IMR-90 (cell line): Measurements from ENCODE around the gene CTBP2. TPM values are rescaled to one million over a fixed set of nuclear protein-coding genes. Genes with fewer than 3 reads are reported as not detected.

Experiments
- ATAC-seq: fragments of 200-7000 bp; cut with Tn5 transposase; 2 replicates; pipeline ENCODE4 v1.9.1; 2020; ENCODE audit warnings: low read depth, mild to moderate bottlenecking, moderate library complexity
- BruUV-seq: library from RNA; stranded (reverse); fragments of 400-500 nt; replicated peaks from 2 replicates; lab custom pipeline; 2021; lab: Mats Ljungman, UMichigan
- CTCF ChIA-PET: fragments of 300-600 bp; formaldehyde crosslinking; extraction: SDS; loops from one replicate; lab custom pipeline; 2021; ENCODE audit warnings: antibody characterized with exemption; lab: Yijun Ruan, JAX
- POLR2A ChIA-PET: fragments of 300-600 bp; sonication (Branson Sonifier 250); formaldehyde crosslinking; loops from one replicate; lab custom pipeline; 2022; ENCODE audit warnings: antibody characterized with exemption; ENCODE audit not compliant: unreplicated experiment; lab: Charles Lee
- DNase-seq: peaks from one replicate; pipeline ENCODE4 v3.0.0; 2013
- H2AFZ ChIP-seq: replicated peaks from 2 replicates; pipeline ENCODE3; 2013; ENCODE audit warnings: low read length, mild to moderate bottlenecking; ENCODE audit not compliant: poor library complexity
- H2AK5ac ChIP-seq: 2 replicates; pipeline ENCODE4 v1.6.1; 2013; ENCODE audit warnings: low read depth, low read length, inconsistent platforms
- H2AK9ac ChIP-seq: replicated peaks from 2 replicates; pipeline ENCODE3; 2013; ENCODE audit warnings: mild to moderate bottlenecking, low read depth, low read length, moderate library complexity; ENCODE audit not compliant: poor library complexity
- H2BK120ac ChIP-seq: 2 replicates; pipeline ENCODE4 v1.6.1; 2013; ENCODE audit warnings: low read depth, low read length, inconsistent platforms
- H2BK15ac ChIP-seq: 3 replicates; pipeline ENCODE4 v1.6.1; 2013; ENCODE audit warnings: low read depth, low read length, inconsistent platforms
- H2BK20ac ChIP-seq: 2 replicates; pipeline ENCODE4 v1.6.1; 2013; ENCODE audit warnings: low read depth, mild to moderate bottlenecking, inconsistent platforms, low read length, moderate library complexity
- H2BK5ac ChIP-seq: 2 replicates; pipeline ENCODE4 v1.6.1; 2013; ENCODE audit warnings: mild to moderate bottlenecking, low read depth, low read length, inconsistent platforms; ENCODE audit not compliant: poor library complexity, severe bottlenecking
- H3K14ac ChIP-seq: replicated peaks from 2 replicates; pipeline ENCODE4 v1.6.1; 2013; ENCODE audit warnings: low read depth, low read length, inconsistent platforms
- H3K18ac ChIP-seq: 2 replicates; pipeline ENCODE4 v1.6.1; 2013; ENCODE audit warnings: low read depth, low read length, control low read depth
- H3K23ac ChIP-seq: 2 replicates; pipeline ENCODE4 v1.6.1; 2013; ENCODE audit warnings: low read depth, low read length, inconsistent platforms
- H3K27ac ChIP-seq: 2 replicates; pipeline ENCODE4 v1.5.1; 2013; ENCODE audit warnings: mild to moderate bottlenecking, control low read depth, low read length; ENCODE audit not compliant: insufficient read depth
- H3K27me3 ChIP-seq: 2 replicates; pipeline ENCODE4 v1.6.1; 2013; ENCODE audit warnings: low read length; ENCODE audit not compliant: control insufficient read depth, insufficient read depth
- H3K36me3 ChIP-seq: 2 replicates; pipeline ENCODE4 v1.6.1; 2013; ENCODE audit warnings: low read length, mixed read lengths; ENCODE audit not compliant: control insufficient read depth, insufficient read depth
- H3K4ac ChIP-seq: 2 replicates; pipeline ENCODE4 v1.6.1; 2013; ENCODE audit warnings: low read depth, low read length, inconsistent platforms
- H3K4me1 ChIP-seq: 2 replicates; pipeline ENCODE4 v1.6.1; 2013; ENCODE audit warnings: low read length, mixed read lengths; ENCODE audit not compliant: control insufficient read depth, insufficient read depth
- H3K4me2 ChIP-seq: 2 replicates; pipeline ENCODE4 v1.6.1; 2013; ENCODE audit warnings: low read depth, mild to moderate bottlenecking, control low read depth, low read length, moderate library complexity
- H3K4me3 ChIP-seq: 2 replicates; pipeline ENCODE4 v1.5.1; 2013; ENCODE audit warnings: low read depth, mild to moderate bottlenecking, control low read depth, low read length, moderate library complexity; ENCODE audit not compliant: insufficient read depth
- H3K56ac ChIP-seq: 2 replicates; pipeline ENCODE4 v1.6.1; 2013; ENCODE audit warnings: low read length, inconsistent platforms; ENCODE audit not compliant: insufficient read depth; ENCODE audit errors: extremely low read depth
- H3K79me1 ChIP-seq, 2 experiments: 2 replicates each; pipeline ENCODE4 v1.6.1; 2013; ENCODE audit warnings: low read length in 2 of 2, inconsistent platforms in 1 of 2, low read depth in 1 of 2
- H3K9ac ChIP-seq: 2 replicates; pipeline ENCODE4 v1.6.1; 2013; ENCODE audit warnings: low read depth, low read length, control low read depth
- H3K9me1 ChIP-seq: 2 replicates; pipeline ENCODE4 v1.6.1; 2013; ENCODE audit warnings: low read length, inconsistent platforms; ENCODE audit not compliant: insufficient read depth
- H3K9me3 ChIP-seq: 2 replicates; pipeline ENCODE4 v1.6.1; 2013; ENCODE audit warnings: low read length; ENCODE audit not compliant: control insufficient read depth, insufficient read depth
- H4K20me1 ChIP-seq: 2 replicates; pipeline ENCODE4 v1.6.1; 2013; ENCODE audit warnings: low read length, inconsistent platforms; ENCODE audit not compliant: insufficient read depth
- H4K5ac ChIP-seq: 2 replicates; pipeline ENCODE4 v1.6.1; 2013; ENCODE audit warnings: mild to moderate bottlenecking, low read depth, low read length, control low read depth
- H4K8ac ChIP-seq, 2 experiments: 2 replicates each; pipeline ENCODE4 v1.6.1; 2013; ENCODE audit warnings: low read depth in 2 of 2, low read length in 2 of 2, control low read depth in 1 of 2, inconsistent platforms in 1 of 2
- H4K91ac ChIP-seq: 2 replicates; pipeline ENCODE4 v1.6.1; 2013; ENCODE audit warnings: low read depth, low read length, inconsistent platforms; ENCODE audit not compliant: insufficient read depth
- BHLHE40 ChIP-seq: fragments of 150-350 bp; IDR thresholded peaks from 2 replicates; pipeline ENCODE4 v1.6.1; 2016; ENCODE audit warnings: mild to moderate bottlenecking, low read depth, low read length
- CEBPB ChIP-seq: IDR thresholded peaks from 2 replicates; pipeline ENCODE4 v1.6.1; 2012; ENCODE audit warnings: low read depth, low read length, improper control_type of control experiment
- CHD1 ChIP-seq: IDR thresholded peaks from 2 replicates; pipeline ENCODE4 v1.6.1; 2012; ENCODE audit warnings: low read depth, low read length, improper control_type of control experiment
- CTCF ChIP-seq: conservative IDR thresholded peaks from 2 replicates; pipeline ENCODE4 v1.5.1; 2012; ENCODE audit warnings: mild to moderate bottlenecking, low read depth, low read length, improper control_type of control experiment
- ELK1 ChIP-seq: fragments of 150-350 bp; IDR thresholded peaks from 2 replicates; pipeline ENCODE4 v1.6.1; 2016; ENCODE audit warnings: low read depth, mild to moderate bottlenecking, low read length, moderate library complexity, borderline replicate concordance
- FOS ChIP-seq: fragments of 150-350 bp; IDR thresholded peaks from 2 replicates; pipeline ENCODE4 v1.6.1; 2016; ENCODE audit warnings: low read depth, low read length
- MAFK ChIP-seq: IDR thresholded peaks from 2 replicates; pipeline ENCODE4 v1.6.1; 2012; ENCODE audit warnings: low read depth, low read length, improper control_type of control experiment
- MAZ ChIP-seq: IDR thresholded peaks from 2 replicates; pipeline ENCODE4 v1.6.1; 2012; ENCODE audit warnings: low read depth, mild to moderate bottlenecking, low read length, improper control_type of control experiment, moderate library complexity, borderline replicate concordance
- MXI1 ChIP-seq: IDR thresholded peaks from 2 replicates; pipeline ENCODE4 v1.6.1; 2012; ENCODE audit warnings: low read depth, mild to moderate bottlenecking, low read length, moderate library complexity, borderline replicate concordance
- NFE2L2 ChIP-seq: fragments of 150-350 bp; IDR thresholded peaks from 2 replicates; pipeline ENCODE4 v1.6.1; 2016; ENCODE audit warnings: low read depth, mild to moderate bottlenecking, low read length
- POLR2A ChIP-seq: IDR thresholded peaks from 2 replicates; pipeline ENCODE4 v1.6.1; 2012; ENCODE audit warnings: mild to moderate bottlenecking, low read depth, low read length
- RAD21 ChIP-seq: IDR thresholded peaks from 2 replicates; pipeline ENCODE4 v1.6.1; 2012; ENCODE audit warnings: low read length, improper control_type of control experiment
- RCOR1 ChIP-seq: IDR thresholded peaks from 2 replicates; pipeline ENCODE4 v1.6.1; 2012; ENCODE audit warnings: mild to moderate bottlenecking, low read length, improper control_type of control experiment; ENCODE audit not compliant: insufficient replicate concordance
- RFX5 ChIP-seq: IDR thresholded peaks from 2 replicates; pipeline ENCODE4 v1.8.0; 2012; ENCODE audit warnings: low read depth, mild to moderate bottlenecking, low read length, moderate library complexity
- SMC3 ChIP-seq: fragments of 150-350 bp; IDR thresholded peaks from 2 replicates; pipeline ENCODE4 v1.6.1; 2016; ENCODE audit warnings: low read depth, mild to moderate bottlenecking, antibody characterized with exemption, low read length, moderate library complexity
- USF2 ChIP-seq: fragments of 150-350 bp; IDR thresholded peaks from 2 replicates; pipeline ENCODE4 v1.6.1; 2017; ENCODE audit warnings: mild to moderate bottlenecking, antibody characterized with exemption, low read length, low read depth
- WGBS, 2 experiments: methylation state at CpG; one replicate each; pipeline versions ENCODE4 v1.1.5 to v1.1.7; 2013; ENCODE audit warnings: missing lambda C conversion rate in 2 of 2; ENCODE audit not compliant: insufficient read length in 1 of 2; ENCODE audit errors: extremely low coverage in 2 of 2; 5-methylcytosine and 5-hydroxymethylcytosine counted together
- dilution Hi-C: fragments of 300-500 bp; cut with HindIII; formaldehyde crosslinking; loops from one replicate; pipeline ENCODE4 v1.14.3; 2018; ENCODE audit warnings: low sequenced_read_pairs; ENCODE audit not compliant: unreplicated experiment
- in situ Hi-C: fragments of 300-500 bp; cut with MboI; formaldehyde crosslinking; loops from 3 replicates; pipeline ENCODE4 v1.14.3; 2019; ENCODE audit warnings: low sequenced_read_pairs, inconsistent platforms, mixed read lengths
- intact Hi-C: fragments of 100-400 bp; cut with micrococcal nuclease; formaldehyde crosslinking; loops from 2 replicates; pipeline ENCODE4 v1.10.0; 2022
- polyA plus RNA-seq, 3 experiments: library from polyadenylated mRNA; depleted of rRNA; stranded (reverse); fragments of >200 nt; gene quantifications; 2 replicates each; pipeline ENCODE4 v1.2.3, GENCODE V29; 2012; ENCODE audit warnings: low replicate concordance in 1 of 3
- total RNA-seq: library from RNA; depleted of rRNA; stranded (reverse); fragments of >200 nt; gene quantifications from 2 replicates; pipeline ENCODE4 v1.2.3, GENCODE V29; 2012

CTBP2 gene
- total and polyA plus RNA-seq, 2 of the 4 experiments (the other 2 are of a cell fraction): 81.0 to 86.6 TPM

GRCh38 chr10:125023862-125024496 is 136.4 kb downstream of the CTBP2 start:
- Histone ChIP-seq H3K4ac (no peak overlapping the region; the same call in 1 of the 2 replicates), H2BK120ac (no peak overlapping the region), H3K18ac (no peak overlapping the region), H2AFZ (peak overlapping the region; percentile 35), H3K36me3 (peaks cover 24% of the 10 kb centered on the region), H3K27me3 (no peaks in the 10 kb centered on the region), H4K91ac (no peak overlapping the region), H3K14ac (no peak overlapping the region), H2BK20ac (no peak overlapping the region), H4K8ac (peak overlapping the region in 1 of 2 experiments; percentile 16; a peak in 1 of 4 replicates), H3K4me1 (peaks cover 22% of the 10 kb centered on the region), H3K9ac (no peak overlapping the region), H3K27ac (no peak overlapping the region), H4K5ac (no peak overlapping the region; the same call in 1 of the 2 replicates), H2BK15ac (no peak overlapping the region), H2AK5ac (peak overlapping the region; percentile 73; the same call in 1 of the 2 replicates), H2BK5ac (no peak overlapping the region), H3K4me2 (no peak overlapping the region; the same call in 1 of the 2 replicates), H4K20me1 (peaks cover 96% of the 10 kb centered on the region), H3K23ac (peak overlapping the region; percentile 34; the same call in 1 of the 2 replicates), H2AK9ac (no peak overlapping the region), H3K4me3 (no peak overlapping the region), H3K9me1 (peaks cover 26% of the 10 kb centered on the region), H3K79me1 (peaks cover 48 to 98% of the 10 kb centered on the region in 2 experiments), H3K56ac (no peak overlapping the region), H3K9me3 (no peaks in the 10 kb centered on the region)
- BruUV-seq: no TSS peak
- no CpG with 5 or more reads among the region's 26 CpGs for WGBS, 2 experiments
- DNase-seq: no peak
- TF ChIP-seq POLR2A (no peak), MAZ (no peak), CEBPB (no peak), ELK1 (no peak), NFE2L2 (no peak), SMC3 (no peak), CTCF (no peak), USF2 (no peak), MAFK (no peak), FOS (no peak), CHD1 (no peak), MXI1 (no peak), RCOR1 (no peak), RAD21 (no peak), BHLHE40 (no peak), RFX5 (no peak)
- dilution Hi-C loops: no loop called here
- no peak for ATAC-seq
- intact Hi-C loops: no loop called here
- ChIA-PET CTCF (no interaction called here), POLR2A (no interaction called here)
- in situ Hi-C loops: no loop called here
